ENCODE measurements around the gene FAM174C. TPM values are rescaled to one million over a fixed set of nuclear protein-coding genes. Genes with fewer than 3 reads are reported as not detected.

Gene FAM174C
- total and polyA plus RNA-seq, 10 of the 15 experiments (the other 5 are each of a cell fraction or from before 2014, with no cell fraction given): 0.89 to 94.6 (median 43.6) TPM

DNA sequence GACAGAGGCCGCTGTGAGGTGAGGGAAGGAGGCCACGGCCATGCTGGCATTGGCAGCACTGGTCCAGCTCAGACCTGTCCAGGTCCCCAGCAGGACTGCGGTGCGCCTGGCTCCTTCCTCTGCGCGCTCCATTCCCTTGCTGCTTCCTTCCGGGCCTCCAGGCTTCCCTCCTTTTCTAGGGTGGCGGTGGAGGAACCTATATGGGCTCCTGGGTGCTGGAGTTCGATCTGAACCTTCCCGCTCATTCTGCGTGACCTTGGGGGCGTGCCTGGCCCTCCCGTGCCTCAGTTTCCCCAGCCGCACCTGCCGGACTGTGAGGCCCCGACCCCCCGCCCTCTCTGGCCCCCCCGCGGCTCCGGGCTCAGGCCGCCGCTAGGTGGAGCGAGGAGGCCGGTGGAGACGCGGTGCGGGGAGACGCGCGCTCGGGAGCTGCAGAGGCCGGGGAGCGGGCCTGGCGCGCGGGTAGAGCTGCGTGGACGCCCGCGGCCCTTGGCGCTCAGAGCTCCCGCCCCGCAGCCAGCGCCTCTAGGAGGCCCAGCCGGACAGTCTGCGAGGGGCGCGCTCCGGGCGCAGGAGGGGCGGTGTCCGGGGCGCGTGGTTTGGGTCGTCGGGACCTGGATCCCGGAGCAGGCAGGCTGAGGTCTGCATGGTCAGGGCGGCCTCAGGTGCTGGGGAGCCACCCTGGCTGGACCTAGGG, 40.3 kb downstream of the FAM174C start:
- H3K4me1 ChIP-seq (ENCODE audit: control insufficient read depth, insufficient read depth, low read length): peaks cover 3% of the 10 kb centered on the region; the same call in 1 of the 2 replicates
- H3K36me3 ChIP-seq (ENCODE audit: control insufficient read depth in 2 of 2, insufficient read depth in 2 of 2, low read length in 1 of 2): no peaks in the 10 kb centered on the region
- H3K79me2 ChIP-seq (ENCODE audit: control insufficient read depth, insufficient read depth, low read length): no peaks in the 10 kb centered on the region
- POLR2A ChIA-PET: interaction anchor here (0.6 kb wide), 1 partner anchor 12 kb away, joined by 3 read pairs; no protein-coding TSS in a partner anchor
- no peaks in the 10 kb centered on the region for H3K27me3 ChIP-seq (replicated peaks in 1 of 2; ENCODE audit: control insufficient read depth in 2 of 2, insufficient read depth in 2 of 2, low read length in 1 of 2)
- H3K4me3 ChIP-seq: no peak overlapping the region
- no peak for FAIRE-seq
- WGBS (ENCODE audit: insufficient coverage, insufficient replicate concordance, low lambda C conversion rate, missing lambda C conversion rate): 14% methylated on average over 54 of the region's 58 CpGs
- no peak for DNase-seq (ENCODE audit: low read depth, low spot score)
- no peak overlapping the region for H3K27ac ChIP-seq (ENCODE audit: control insufficient read depth, insufficient read depth)
- H3K9me3 ChIP-seq (replicated peaks; ENCODE audit: control insufficient read depth, insufficient read depth, low read length): no peaks in the 10 kb centered on the region
- peak overlapping the region; percentile 48; the same call in 1 of the 2 replicates for H3K4me2 ChIP-seq (ENCODE audit: control insufficient read depth, insufficient read depth)
- SMC1A ChIA-PET (ENCODE audit: uncharacterized antibody, unreplicated experiment): interaction anchor here (0.5 to 1.0 kb wide), 2 partner anchors 57 to 60 kb away, joined by 3 to 7 read pairs; no protein-coding TSS in a partner anchor
- intact Hi-C loops (cut with micrococcal nuclease; ENCODE audit: unreplicated experiment) (loop anchor here (1.0 kb wide), 1 partner anchor 57 kb away; no protein-coding TSS in a partner anchor), in situ Hi-C loops (cut with MboI) (loop anchor here (5.0 kb wide), 1 partner anchor 57 kb away; no protein-coding TSS in a partner anchor)
- H2AFZ ChIP-seq (ENCODE audit: control insufficient read depth, low read depth, low read length): no peak overlapping the region
- peak; percentile 94 for ATAC-seq
- no peaks in the 10 kb centered on the region for H4K20me1 ChIP-seq (ENCODE audit: control insufficient read depth, insufficient read depth)
- no TSS peak for BruUV-seq (replicated peaks)
- H3K9ac ChIP-seq (ENCODE audit: control insufficient read depth, insufficient read depth, low read length): no peak overlapping the region
- CTCF ChIA-PET: interaction anchor here (0.7 to 5.3 kb wide), 12 partner anchors 11 to 129 kb away, joined by 3 to 42 read pairs (median 3); no protein-coding TSS in a partner anchor
- RAD21 ChIA-PET (ENCODE audit: unreplicated experiment): interaction anchor here (0.6 to 3.2 kb wide), 4 partner anchors 48 to 90 kb away, joined by 5 to 11 read pairs (median 6); no protein-coding TSS in a partner anchor
- TF ChIP-seq TCF7 (IDR thresholded peaks at IDR 0.05; ENCODE audit: borderline replicate concordance) (no peak), CREB1 (IDR thresholded peaks at IDR 0.05; ENCODE audit: low read depth) (no peak), ZBTB4 (CRISPR knock-in tag; IDR thresholded peaks at IDR 0.05) (no peak), E2F8 (IDR thresholded peaks at IDR 0.05; ENCODE audit: low read depth, partially characterized antibody) (no peak), BHLHE40 (IDR thresholded peaks at IDR 0.05; ENCODE audit: borderline replicate concordance in 1 of 2, low read depth in 2 of 2, low read length in 1 of 2) (peak in 1 of 2 experiments; percentile 18; a peak in 1 of 4 replicates), IKZF1 (conservative IDR thresholded peaks at IDR 0.05) (peak; percentile 43), ATF3 (IDR thresholded peaks at IDR 0.05; ENCODE audit: borderline replicate concordance, extremely low read depth, low read depth, low read length) (no peak), ZNF24 (IDR thresholded peaks at IDR 0.05) (no peak), MXI1 (IDR thresholded peaks at IDR 0.05; ENCODE audit: low read depth, low read length) (no peak), CTCF (IDR thresholded peaks at IDR 0.05 in 2 of 3, conservative IDR thresholded peaks at IDR 0.05 in 1 of 3; ENCODE audit: control insufficient read depth in 2 of 3, extremely low read depth in 1 of 3, insufficient read depth in 1 of 3, low read depth in 3 of 3, low read length in 3 of 3) (peak; percentile 39 to 69 (median 65); a peak in 5 of 6 replicates), YY1 (IDR thresholded peaks at IDR 0.05; ENCODE audit: low read depth, low read length) (peak; percentile 47; the same call in 1 of the 2 replicates), ESRRA (IDR thresholded peaks at IDR 0.05; ENCODE audit: low read length) (no peak)
- TF ChIP-seq, protein P1, sequence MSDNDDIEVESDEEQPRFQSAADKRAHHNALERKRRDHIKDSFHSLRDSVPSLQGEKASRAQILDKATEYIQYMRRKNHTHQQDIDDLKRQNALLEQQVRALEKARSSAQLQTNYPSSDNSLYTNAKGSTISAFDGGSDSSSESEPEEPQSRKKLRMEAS (IDR thresholded peaks at IDR 0.05; ENCODE audit: low read depth, low read length): no peak

Measured in GM12878 (cell line).